Gastroesophageal sphincter (tissue), 3 donors: ENCODE measurements around the gene THEM5.

Source experiments
- POLR2A ChIP-seq, 2 donors: fragments of 450-650 bp; IDR thresholded peaks; one replicate each; pipeline ENCODE4 v1.6.1; 2017; ENCODE audit warnings: antibody characterized with exemption in 2 of 2, mild to moderate bottlenecking in 2 of 2, moderate library complexity in 1 of 2
- TF ChIP-seq, protein P1 (sequence below), 4 experiments: fragments of 200-600 bp in 2 of 4; fragments of 450-650 bp in 2 of 4; sonication (generic) in 1 of 4; IDR thresholded peaks; one replicate each; pipeline ENCODE4 v1.5.1; 2017 to 2019; ENCODE audit warnings: antibody characterized with exemption in 4 of 4, mild to moderate bottlenecking in 2 of 4, moderate library complexity in 2 of 4

- TF ChIP-seq POLR2A (IDR thresholded peaks at IDR 0.05), result no peak
- TF ChIP-seq, protein P1, sequence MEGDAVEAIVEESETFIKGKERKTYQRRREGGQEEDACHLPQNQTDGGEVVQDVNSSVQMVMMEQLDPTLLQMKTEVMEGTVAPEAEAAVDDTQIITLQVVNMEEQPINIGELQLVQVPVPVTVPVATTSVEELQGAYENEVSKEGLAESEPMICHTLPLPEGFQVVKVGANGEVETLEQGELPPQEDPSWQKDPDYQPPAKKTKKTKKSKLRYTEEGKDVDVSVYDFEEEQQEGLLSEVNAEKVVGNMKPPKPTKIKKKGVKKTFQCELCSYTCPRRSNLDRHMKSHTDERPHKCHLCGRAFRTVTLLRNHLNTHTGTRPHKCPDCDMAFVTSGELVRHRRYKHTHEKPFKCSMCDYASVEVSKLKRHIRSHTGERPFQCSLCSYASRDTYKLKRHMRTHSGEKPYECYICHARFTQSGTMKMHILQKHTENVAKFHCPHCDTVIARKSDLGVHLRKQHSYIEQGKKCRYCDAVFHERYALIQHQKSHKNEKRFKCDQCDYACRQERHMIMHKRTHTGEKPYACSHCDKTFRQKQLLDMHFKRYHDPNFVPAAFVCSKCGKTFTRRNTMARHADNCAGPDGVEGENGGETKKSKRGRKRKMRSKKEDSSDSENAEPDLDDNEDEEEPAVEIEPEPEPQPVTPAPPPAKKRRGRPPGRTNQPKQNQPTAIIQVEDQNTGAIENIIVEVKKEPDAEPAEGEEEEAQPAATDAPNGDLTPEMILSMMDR (IDR thresholded peaks at IDR 0.05), result no peak
Measured at GRCh38 chr1:151871284-151872030, 17.9 kb upstream of the THEM5 start.
